ENCODE results near the gene MAMSTR. TPM values are rescaled to one million over a fixed set of nuclear protein-coding genes. Genes with fewer than 3 reads are reported as not detected.
"Not testable (repeated sequence)": the region's sequence is repeated elsewhere in the genome, so short reads cannot be mapped to it uniquely, and the experiment has no call there.

MAMSTR gene
- total RNA-seq, 1 experiment from 2014 or later, result 1.9 TPM

DNA sequence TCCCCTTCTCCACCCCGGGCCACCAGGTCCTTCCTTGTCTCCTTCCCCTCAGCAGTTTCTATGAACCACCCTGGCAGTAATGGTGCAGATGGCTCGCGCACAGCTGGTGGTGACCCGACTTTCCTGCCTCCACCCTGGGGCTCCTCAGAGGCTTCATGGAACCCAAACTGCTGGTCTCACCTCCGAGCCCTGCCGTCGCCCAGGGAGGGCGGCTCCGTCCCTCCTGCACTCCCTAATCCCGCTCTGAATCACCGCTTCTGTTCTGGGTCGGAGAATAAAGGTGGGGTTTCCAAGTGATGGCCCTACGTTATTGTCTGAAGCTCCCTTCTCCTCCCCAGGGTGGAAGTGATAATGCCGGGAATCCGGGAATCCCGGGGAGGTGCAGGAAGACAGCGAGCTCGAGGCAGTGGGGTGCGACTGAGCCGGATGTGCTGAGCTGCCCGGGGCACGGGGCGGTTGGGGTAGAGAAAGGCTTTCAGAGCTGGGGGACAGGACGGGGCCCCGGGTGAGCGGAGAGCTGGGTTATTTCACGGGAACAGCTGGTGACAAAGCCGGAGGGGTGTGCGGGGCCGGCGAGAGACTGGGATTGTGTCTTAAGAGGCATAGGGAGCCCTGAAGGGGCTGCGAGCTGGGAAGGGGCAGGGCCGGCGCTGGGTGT, 23.0 kb downstream of the MAMSTR start:
- Mint-ChIP-seq H3K4me1 (ENCODE audit: low read depth, unreplicated experiment) (peaks cover 7% of the 10 kb centered on the region), H3K36me3 (ENCODE audit: insufficient read depth, unreplicated experiment) (peaks cover 11% of the 10 kb centered on the region), H3K4me3 (ENCODE audit: unreplicated experiment) (peak overlapping the region; percentile 99), H3K27ac (ENCODE audit: unreplicated experiment) (peak overlapping the region; percentile 90), H3K9me3 (ENCODE audit: unreplicated experiment) (no peaks in the 10 kb centered on the region), H3K27me3 (ENCODE audit: insufficient read depth, unreplicated experiment) (no peaks in the 10 kb centered on the region)
- intact Hi-C loops (cut with micrococcal nuclease; ENCODE audit: unreplicated experiment), result loop anchor here (1.0 kb wide), 2 partner anchors 21 to 42 kb away; no protein-coding TSS in a partner anchor
- H3K4me3 ChIP-seq (ENCODE audit: low read depth, low read length), result peak overlapping the region; percentile 72
- ChIA-PET CTCF (interaction anchor here (0.6 to 2.3 kb wide), 10 partner anchors 12 to 274 kb away, joined by 3 to 21 read pairs (median 4); partner anchors contain the start of gene CA11), POLR2A (interaction anchor here (0.6 to 2.1 kb wide), 7 partner anchors 16 to 237 kb away, joined by 3 to 24 read pairs (median 9); partner anchors contain the start of genes DHDH and PPP1R15A)
- H3K4me1 ChIP-seq, result peaks cover 17% of the 10 kb centered on the region
- DNase-seq, result peak in 1 of 2 experiments; percentile 38
- TSS peak; percentile 51 for BruUV-seq (replicated peaks)
- TF ChIP-seq, protein P1, sequence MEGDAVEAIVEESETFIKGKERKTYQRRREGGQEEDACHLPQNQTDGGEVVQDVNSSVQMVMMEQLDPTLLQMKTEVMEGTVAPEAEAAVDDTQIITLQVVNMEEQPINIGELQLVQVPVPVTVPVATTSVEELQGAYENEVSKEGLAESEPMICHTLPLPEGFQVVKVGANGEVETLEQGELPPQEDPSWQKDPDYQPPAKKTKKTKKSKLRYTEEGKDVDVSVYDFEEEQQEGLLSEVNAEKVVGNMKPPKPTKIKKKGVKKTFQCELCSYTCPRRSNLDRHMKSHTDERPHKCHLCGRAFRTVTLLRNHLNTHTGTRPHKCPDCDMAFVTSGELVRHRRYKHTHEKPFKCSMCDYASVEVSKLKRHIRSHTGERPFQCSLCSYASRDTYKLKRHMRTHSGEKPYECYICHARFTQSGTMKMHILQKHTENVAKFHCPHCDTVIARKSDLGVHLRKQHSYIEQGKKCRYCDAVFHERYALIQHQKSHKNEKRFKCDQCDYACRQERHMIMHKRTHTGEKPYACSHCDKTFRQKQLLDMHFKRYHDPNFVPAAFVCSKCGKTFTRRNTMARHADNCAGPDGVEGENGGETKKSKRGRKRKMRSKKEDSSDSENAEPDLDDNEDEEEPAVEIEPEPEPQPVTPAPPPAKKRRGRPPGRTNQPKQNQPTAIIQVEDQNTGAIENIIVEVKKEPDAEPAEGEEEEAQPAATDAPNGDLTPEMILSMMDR (IDR thresholded peaks at IDR 0.05; ENCODE audit: insufficient read depth in 1 of 2, low read depth in 1 of 2, low read length in 1 of 2, severe bottlenecking in 1 of 2, unreplicated experiment in 1 of 2), result no peak
- no peaks in the 10 kb centered on the region for H3K27me3 ChIP-seq (replicated peaks; ENCODE audit: control insufficient read depth, insufficient read depth, low read length)
- no peaks in the 10 kb centered on the region for H3K9me3 ChIP-seq
- H3K36me3 ChIP-seq (ENCODE audit: control insufficient read depth, insufficient read depth, low read length), result no peaks in the 10 kb centered on the region

DNA sequence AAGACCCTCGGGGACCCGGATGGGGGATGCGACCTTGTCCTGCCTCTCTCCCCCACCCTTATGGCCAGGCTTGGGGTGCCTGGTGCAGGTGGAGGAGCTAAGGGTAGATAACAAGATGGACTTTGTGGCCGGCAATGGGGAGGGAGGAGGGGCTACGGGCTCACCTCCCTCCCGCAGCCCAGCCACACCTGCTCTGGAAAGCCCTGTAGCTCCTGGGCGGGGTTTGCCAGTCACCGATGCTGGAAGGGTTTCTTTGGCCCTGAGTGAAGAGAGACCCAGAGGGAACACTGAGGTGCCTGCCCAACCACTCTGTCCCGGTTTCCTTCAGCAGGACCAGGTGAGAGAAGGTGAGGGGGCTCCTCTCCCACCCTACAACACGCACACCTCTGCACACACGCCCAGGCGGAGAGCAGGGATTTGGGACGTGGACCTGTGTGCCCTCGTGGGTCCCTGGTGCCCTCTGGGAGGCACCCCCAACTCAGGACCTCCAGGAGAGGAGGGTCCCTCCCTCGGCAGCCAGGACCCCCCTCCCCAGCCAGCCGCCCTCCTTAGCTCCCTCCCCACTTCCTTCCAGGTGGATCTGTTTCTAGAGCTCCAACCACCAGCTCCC, 23.7 kb downstream of the MAMSTR start, which contains the start of gene FUT2:
Gene FUT2 (plus strand): TSS at position 229 of the 610 bp plus-strand sequence. CDS start 6,986 bp downstream, outside the sequence.
- DNase-seq, result peak; percentile 88 to 91
- intact Hi-C loops (cut with micrococcal nuclease; ENCODE audit: unreplicated experiment), result loop anchor here (1.0 kb wide), 3 partner anchors 18 to 42 kb away; no protein-coding TSS in a partner anchor
- BruUV-seq (replicated peaks), result no TSS peak

DNA sequence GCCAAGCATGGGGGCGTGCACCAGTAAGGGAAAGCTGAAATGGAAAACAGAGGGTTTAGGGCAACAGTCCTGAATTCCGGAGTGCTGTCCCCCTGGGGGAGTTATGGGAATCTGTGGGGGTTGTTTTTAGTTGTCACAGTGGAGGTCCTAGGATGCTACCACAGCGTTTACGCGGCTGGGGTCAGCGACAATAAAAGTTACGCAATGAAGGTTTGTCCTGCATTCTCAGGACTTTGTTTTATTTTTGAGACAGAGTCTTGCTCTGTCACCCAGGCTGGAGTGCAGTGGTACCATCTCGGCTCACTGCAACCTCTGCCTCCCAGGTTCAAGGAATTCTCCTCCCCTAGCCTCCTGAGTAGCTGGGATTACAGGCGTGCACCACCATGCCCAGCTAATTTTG, 25.9 kb downstream of the MAMSTR start:
- H3K27ac Mint-ChIP-seq (ENCODE audit: unreplicated experiment); intact Hi-C loops (cut with micrococcal nuclease; ENCODE audit: unreplicated experiment); H3K36me3 ChIP-seq (ENCODE audit: control insufficient read depth, insufficient read depth, low read length); BruUV-seq (replicated peaks); H3K27me3 ChIP-seq (replicated peaks; ENCODE audit: control insufficient read depth, insufficient read depth, low read length); H3K4me1 Mint-ChIP-seq (ENCODE audit: low read depth, unreplicated experiment); DNase-seq; H3K9me3 Mint-ChIP-seq (ENCODE audit: unreplicated experiment); H3K9me3 ChIP-seq; H3K4me3 Mint-ChIP-seq (ENCODE audit: unreplicated experiment); H3K36me3 Mint-ChIP-seq (ENCODE audit: insufficient read depth, unreplicated experiment); H3K27me3 Mint-ChIP-seq (ENCODE audit: insufficient read depth, unreplicated experiment); H3K4me3 ChIP-seq (ENCODE audit: low read depth, low read length); POLR2A ChIA-PET: not testable (repeated sequence)
- CTCF ChIA-PET, result interaction anchor here (1.4 kb wide), 1 partner anchor 48 kb away, joined by 5 read pairs; the partner anchor contains the start of gene CA11
- peaks cover 17% of the 10 kb centered on the region for H3K4me1 ChIP-seq

More for the DNA sequence above, 23.7 kb downstream of the MAMSTR start, which contains the start of gene FUT2:
- no peaks in the 10 kb centered on the region for H3K27me3 ChIP-seq (replicated peaks; ENCODE audit: control insufficient read depth, insufficient read depth, low read length)
- Mint-ChIP-seq H3K27me3 (ENCODE audit: insufficient read depth, unreplicated experiment) (no peaks in the 10 kb centered on the region), H3K4me1 (ENCODE audit: low read depth, unreplicated experiment) (peaks cover 7% of the 10 kb centered on the region), H3K27ac (ENCODE audit: unreplicated experiment) (peak within 1 kb of the TSS; percentile 90), H3K36me3 (ENCODE audit: insufficient read depth, unreplicated experiment) (peaks cover 9% of the 10 kb centered on the region), H3K4me3 (ENCODE audit: unreplicated experiment) (peak within 1 kb of the TSS; percentile 99), H3K9me3 (ENCODE audit: unreplicated experiment) (no peaks in the 10 kb centered on the region)
- TF ChIP-seq, protein P1 (IDR thresholded peaks at IDR 0.05; ENCODE audit: insufficient read depth in 1 of 2, low read depth in 1 of 2, low read length in 1 of 2, severe bottlenecking in 1 of 2, unreplicated experiment in 1 of 2), result no peak
- ChIA-PET POLR2A (interaction anchor here (0.5 to 2.1 kb wide), 6 partner anchors 9 to 176 kb away, joined by 3 to 12 read pairs (median 8); partner anchors contain the start of gene PPP1R15A), CTCF (interaction anchor here (0.6 to 2.3 kb wide), 9 partner anchors 11 to 281 kb away, joined by 3 to 21 read pairs (median 7); partner anchors contain the start of gene CA11)
- peaks cover 17% of the 10 kb centered on the region for H3K4me1 ChIP-seq
- H3K4me3 ChIP-seq (ENCODE audit: low read depth, low read length), result peak within 1 kb of the TSS; percentile 72
- H3K36me3 ChIP-seq (ENCODE audit: control insufficient read depth, insufficient read depth, low read length), result no peaks in the 10 kb centered on the region
- H3K9me3 ChIP-seq, result no peaks in the 10 kb centered on the region
